Mammary microvascular endothelial cell (primary cell): ENCODE data around the gene QKI. TPM values are rescaled to one million over a fixed set of nuclear protein-coding genes. Genes with fewer than 3 reads are reported as not detected.

Experiments
- total RNA-seq: library from RNA; depleted of rRNA; stranded (reverse); fragments of >200 nt; gene quantifications from 2 replicates; pipeline ENCODE4 v1.2.3, GENCODE V29; 2015

Gene QKI
- 163 and 184 TPM in 2 replicates for total RNA-seq

GRCh38 chr6:163414117-163414945 is at the start of gene QKI:
TSS of gene QKI (plus strand) at chr6:163414718. CDS start at chr6:163415194, 476 bp downstream.

